Stimulated activated naive CD8-positive, alpha-beta T cell treated with anti-CD3 and anti-CD28 coated beads, Interleukin-15, amount 100 ng/mL, for 72 hours (primary cell): ENCODE data around the gene ARHGAP26.

Experiments
- ATAC-seq: fragments of 150-1000 bp; cut with Tn5 transposase; 2 replicates; pipeline ENCODE4 v1.10.0; 2021; ENCODE audit warnings: mild to moderate bottlenecking, moderate library complexity
- DNase-seq, 2 donors: peaks; one replicate each; pipeline ENCODE4 v3.0.0; 2021 to 2022
- H3K27ac Mint-ChIP-seq, 2 donors: one replicate each; pipeline ENCODE4 v1.8.0; 2022; ENCODE audit warnings: mild to moderate bottlenecking in 2 of 2, mixed read lengths in 2 of 2, moderate library complexity in 2 of 2
- H3K27me3 Mint-ChIP-seq: one replicate; pipeline ENCODE4 v1.8.0; 2022; ENCODE audit warnings: mixed read lengths
- H3K4me1 Mint-ChIP-seq: one replicate; pipeline ENCODE4 v1.8.0; 2022; ENCODE audit warnings: mild to moderate bottlenecking, mixed read lengths
- H3K4me3 Mint-ChIP-seq, 2 donors: one replicate each; pipeline ENCODE4 v1.8.0; 2022; ENCODE audit warnings: mild to moderate bottlenecking in 2 of 2, mixed read lengths in 2 of 2, moderate library complexity in 1 of 2
- H3K9me3 Mint-ChIP-seq, 2 donors: one replicate each; pipeline ENCODE4 v1.8.0; 2022; ENCODE audit warnings: mixed read lengths in 2 of 2

The ARHGAP26 gene

DNA sequence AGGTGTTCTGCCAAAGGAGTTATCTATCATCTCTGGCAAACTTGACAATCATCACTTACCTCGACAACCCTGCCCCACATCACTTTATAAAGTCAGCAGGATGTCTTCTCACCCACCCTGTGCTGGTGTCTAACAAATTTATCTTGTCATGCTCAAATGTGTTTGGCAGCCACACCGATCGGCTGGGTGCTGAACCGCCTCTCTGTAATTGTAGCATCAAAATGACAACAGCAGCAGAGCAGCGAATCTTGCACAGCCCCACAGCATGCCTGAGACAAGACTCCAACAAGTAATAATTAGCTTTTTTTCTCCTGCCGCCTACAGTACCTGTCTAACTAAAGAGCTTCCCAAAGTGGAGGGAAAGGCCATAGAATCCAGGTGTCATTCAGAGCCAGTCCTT is 457.1 kb downstream of the ARHGAP26 start:
- Mint-ChIP-seq H3K27me3 (no peaks in the 10 kb centered on the region), H3K4me1 (peaks cover 52% of the 10 kb centered on the region), H3K4me3 (no peak overlapping the region), H3K27ac (no peak overlapping the region), H3K9me3 (no peaks in the 10 kb centered on the region)
- no peak for ATAC-seq
- DNase-seq = no peak

GRCh38 chr5:143228597-143229293 is 458.6 kb downstream of the ARHGAP26 start:
- Mint-ChIP-seq H3K9me3 (no peaks in the 10 kb centered on the region), H3K4me1 (peaks cover 39% of the 10 kb centered on the region), H3K27ac (peak overlapping the region in 1 of 2 donors; percentile 63)

GRCh38 chr5:143229426-143229895 is 459.3 kb downstream of the ARHGAP26 start:
- peak in 1 of 2 donors; percentile 19 for DNase-seq
- Mint-ChIP-seq H3K27me3 (no peaks in the 10 kb centered on the region), H3K4me3 (peak overlapping the region; percentile 70 to 83), H3K9me3 (no peaks in the 10 kb centered on the region), H3K4me1 (peaks cover 39% of the 10 kb centered on the region), H3K27ac (peak overlapping the region; percentile 63 to 99)
- ATAC-seq = peak; percentile 61

More at GRCh38 chr5:143228597-143229293, 458.6 kb downstream of the ARHGAP26 start:
- ATAC-seq (peak; percentile 22), DNase-seq (peak in 1 of 2 donors; percentile 37)
- Mint-ChIP-seq H3K27me3 (no peaks in the 10 kb centered on the region), H3K4me3 (peak overlapping the region in 1 of 2 donors; percentile 83)

GRCh38 chr5:143229896-143230675 is 459.9 kb downstream of the ARHGAP26 start:
- no peaks in the 10 kb centered on the region for H3K27me3 Mint-ChIP-seq
- H3K9me3 Mint-ChIP-seq = no peaks in the 10 kb centered on the region
- H3K4me3 Mint-ChIP-seq = peak overlapping the region; percentile 70 to 83
- H3K27ac Mint-ChIP-seq = peak overlapping the region; percentile 63 to 99
- ATAC-seq = peak; percentile 95
- DNase-seq = peak; percentile 44 to 56
- H3K4me1 Mint-ChIP-seq = peaks cover 39% of the 10 kb centered on the region

DNA sequence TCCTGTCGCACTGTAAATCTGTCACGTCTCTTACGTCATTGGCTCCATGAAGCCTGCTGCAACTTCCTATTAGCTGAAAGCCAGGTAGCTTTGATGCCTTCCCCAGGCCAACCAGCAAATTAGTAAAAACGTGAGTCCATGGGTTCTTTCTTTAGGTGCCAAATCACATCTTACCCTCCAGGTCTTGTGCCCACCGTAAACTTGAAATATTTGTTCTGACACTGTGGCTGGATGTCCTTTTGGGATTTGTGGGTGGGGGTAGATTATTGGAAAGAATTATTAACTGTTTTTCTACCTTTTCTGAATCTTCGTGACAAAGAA is 460.5 kb downstream of the ARHGAP26 start:
- Mint-ChIP-seq H3K4me3 (peak overlapping the region in 1 of 2 donors; percentile 13), H3K27me3 (no peaks in the 10 kb centered on the region), H3K9me3 (no peaks in the 10 kb centered on the region), H3K27ac (no peak overlapping the region), H3K4me1 (peaks cover 39% of the 10 kb centered on the region)
- DNase-seq (no peak), ATAC-seq (no peak)

- no peak overlapping the region for H3K27ac Mint-ChIP-seq
- no peak for ATAC-seq
Observed at GRCh38 chr5:143231416-143231815, 461.2 kb downstream of the ARHGAP26 start.

DNA sequence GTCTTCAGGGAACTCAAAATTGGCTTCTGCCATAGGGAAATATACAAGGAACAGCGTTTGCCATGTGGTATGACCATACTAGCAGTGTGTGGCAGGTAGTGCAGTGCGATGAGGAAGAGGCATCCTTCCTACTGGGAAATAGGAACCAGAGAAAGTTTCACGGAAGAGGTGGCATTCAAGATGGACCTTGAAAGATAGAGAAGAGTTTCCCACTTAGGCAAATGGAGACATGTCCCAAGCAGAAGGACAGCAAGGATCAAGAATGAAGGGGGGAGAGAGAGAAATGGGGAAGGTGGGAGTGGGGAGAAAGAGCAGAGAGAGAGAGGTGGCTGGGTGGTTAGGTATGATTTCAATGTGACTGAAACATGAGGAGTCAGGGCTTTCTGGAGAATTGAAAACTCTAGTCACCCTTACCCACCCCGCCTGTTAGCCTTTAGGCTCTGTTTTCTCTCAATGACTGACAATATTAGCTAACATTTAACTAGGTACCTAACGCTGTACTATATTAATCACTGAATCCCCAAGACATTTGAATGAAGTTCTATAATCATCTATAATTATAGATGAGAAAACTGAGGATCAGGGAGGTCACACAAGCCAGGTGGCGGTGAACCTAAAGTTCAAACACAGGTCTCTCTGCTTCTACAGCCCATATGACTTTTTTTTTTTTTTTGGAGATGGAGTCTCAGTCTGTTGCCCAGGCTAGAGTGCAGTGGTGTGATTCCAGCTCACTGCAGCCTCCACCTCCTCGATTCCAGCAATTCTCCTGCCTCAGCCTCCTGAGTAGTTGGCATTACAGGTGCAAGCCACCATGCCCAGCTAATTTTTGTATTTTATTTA is 462.0 kb downstream of the ARHGAP26 start:
- H3K27ac Mint-ChIP-seq = no peak overlapping the region
- no peak overlapping the region for H3K4me3 Mint-ChIP-seq
- DNase-seq (no peak), ATAC-seq (no peak)
- no peaks in the 10 kb centered on the region for H3K9me3 Mint-ChIP-seq
- H3K4me1 Mint-ChIP-seq = peaks cover 35% of the 10 kb centered on the region
- no peaks in the 10 kb centered on the region for H3K27me3 Mint-ChIP-seq

More at GRCh38 chr5:143231416-143231815, 461.2 kb downstream of the ARHGAP26 start:
- H3K9me3 Mint-ChIP-seq = no peaks in the 10 kb centered on the region
- no peak for DNase-seq
- no peaks in the 10 kb centered on the region for H3K27me3 Mint-ChIP-seq
- H3K4me1 Mint-ChIP-seq = peaks cover 39% of the 10 kb centered on the region
- no peak overlapping the region for H3K4me3 Mint-ChIP-seq

DNA sequence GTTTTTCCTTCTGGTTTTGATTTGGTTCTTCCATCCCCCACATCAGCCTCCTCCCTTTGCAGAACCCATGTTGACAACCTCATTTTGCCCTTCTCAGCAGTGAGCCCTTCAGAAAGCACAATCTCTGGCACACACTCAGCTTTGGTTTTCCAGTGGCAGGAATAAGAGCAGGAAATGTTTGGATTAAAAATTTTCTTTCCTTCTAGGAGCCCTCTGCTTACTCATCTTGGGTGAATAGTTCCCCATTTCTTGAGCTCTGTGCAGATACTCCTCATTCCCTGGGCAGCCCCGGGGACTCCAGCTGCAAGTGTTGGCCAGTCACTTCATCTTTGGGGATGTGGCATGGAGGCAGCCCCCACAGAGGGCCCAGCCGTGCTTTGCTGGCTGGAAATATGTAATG is 462.9 kb downstream of the ARHGAP26 start:
- no peaks in the 10 kb centered on the region for H3K27me3 Mint-ChIP-seq
- no peak overlapping the region for H3K27ac Mint-ChIP-seq
- no peak overlapping the region for H3K4me3 Mint-ChIP-seq
- ATAC-seq (no peak), DNase-seq (no peak)
- peaks cover 31% of the 10 kb centered on the region for H3K4me1 Mint-ChIP-seq
- H3K9me3 Mint-ChIP-seq = peaks cover 0 to 7% of the 10 kb centered on the region in 2 donors

DNA sequence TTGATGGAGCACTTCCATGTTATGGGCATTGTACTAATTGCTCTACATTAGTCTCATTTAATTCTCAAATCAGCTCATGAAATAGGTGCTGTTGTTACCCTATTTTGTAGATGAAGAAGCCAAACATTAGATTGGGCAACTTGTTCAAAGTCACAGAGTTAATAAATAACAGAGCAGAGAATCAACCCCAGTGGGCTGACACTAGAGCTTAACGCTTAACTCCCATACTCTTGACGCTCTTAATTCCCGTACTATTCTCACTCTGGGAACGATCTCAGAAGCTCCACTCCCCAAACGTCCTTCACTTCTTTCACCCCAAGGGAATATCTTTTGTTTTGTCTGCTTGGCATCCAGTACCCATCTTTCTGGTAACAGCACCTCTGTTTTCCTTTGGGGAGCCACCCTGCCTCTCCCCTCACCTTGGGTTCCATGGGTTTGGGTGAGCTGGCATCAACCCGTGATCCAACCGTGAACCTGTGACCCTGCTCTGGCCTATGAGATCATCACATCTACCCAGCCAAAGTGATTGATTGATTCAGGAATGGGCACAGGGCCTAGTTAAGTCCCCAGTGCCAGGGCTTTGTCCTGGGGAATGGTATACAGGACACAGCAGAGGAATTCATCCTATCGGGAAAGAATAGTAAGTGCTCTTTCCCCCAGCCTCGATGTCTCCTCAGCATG is 464.1 kb downstream of the ARHGAP26 start:
- Mint-ChIP-seq H3K4me3 (no peak overlapping the region), H3K27me3 (no peaks in the 10 kb centered on the region), H3K27ac (peak overlapping the region in 1 of 2 donors; percentile 14), H3K9me3 (peaks cover 0 to 7% of the 10 kb centered on the region in 2 donors), H3K4me1 (peaks cover 21% of the 10 kb centered on the region)
- DNase-seq (no peak), ATAC-seq (no peak)

GRCh38 chr5:143235423-143235822 is 465.2 kb downstream of the ARHGAP26 start:
- DNase-seq = no peak
- Mint-ChIP-seq H3K9me3 (peaks cover 0 to 7% of the 10 kb centered on the region in 2 donors), H3K27me3 (no peaks in the 10 kb centered on the region), H3K4me3 (no peak overlapping the region), H3K4me1 (peaks cover 9% of the 10 kb centered on the region), H3K27ac (no peak overlapping the region)
- no peak for ATAC-seq

- no peaks in the 10 kb centered on the region for H3K4me1 Mint-ChIP-seq
- ATAC-seq (no peak), DNase-seq (no peak)
- H3K27me3 Mint-ChIP-seq = no peaks in the 10 kb centered on the region
- no peak overlapping the region for H3K27ac Mint-ChIP-seq
- peaks cover 0 to 7% of the 10 kb centered on the region in 2 donors for H3K9me3 Mint-ChIP-seq
- H3K4me3 Mint-ChIP-seq = no peak overlapping the region
Observed at GRCh38 chr5:143236682-143237081, 466.5 kb downstream of the ARHGAP26 start.

GRCh38 chr5:143237664-143238063 is 467.5 kb downstream of the ARHGAP26 start:
- Mint-ChIP-seq H3K27me3 (no peaks in the 10 kb centered on the region), H3K9me3 (peaks cover 0 to 7% of the 10 kb centered on the region in 2 donors), H3K4me1 (no peaks in the 10 kb centered on the region), H3K27ac (no peak overlapping the region), H3K4me3 (no peak overlapping the region)
- ATAC-seq (no peak), DNase-seq (no peak)

- H3K4me1 Mint-ChIP-seq = no peaks in the 10 kb centered on the region
- H3K27me3 Mint-ChIP-seq = no peaks in the 10 kb centered on the region
- no peak overlapping the region for H3K27ac Mint-ChIP-seq
- H3K9me3 Mint-ChIP-seq = peaks cover 0 to 7% of the 10 kb centered on the region in 2 donors
- no peak overlapping the region for H3K4me3 Mint-ChIP-seq
- DNase-seq = no peak
- ATAC-seq = no peak
Observed at GRCh38 chr5:143238620-143239019, 468.4 kb downstream of the ARHGAP26 start.

GRCh38 chr5:143239882-143240518 is 469.8 kb downstream of the ARHGAP26 start:
- ATAC-seq (no peak), DNase-seq (no peak)
- Mint-ChIP-seq H3K27ac (no peak overlapping the region), H3K27me3 (no peaks in the 10 kb centered on the region), H3K4me1 (no peaks in the 10 kb centered on the region), H3K9me3 (peaks cover 8 to 16% of the 10 kb centered on the region in 2 donors), H3K4me3 (no peak overlapping the region)
